Ishikawa (cell line): Measurements from ENCODE around the gene MBOAT2.

ENCODE experiments used
- CREB1 ChIP-seq: IDR thresholded peaks from 2 replicates; pipeline ENCODE4 v1.6.1; 2012; ENCODE audit warnings: low read depth
- NFIC ChIP-seq: IDR thresholded peaks from 2 replicates; pipeline ENCODE4 v1.6.1; 2012
- RAD21 ChIP-seq: IDR thresholded peaks from 2 replicates; pipeline ENCODE4 v1.6.1; 2012; ENCODE audit warnings: low read depth
- REST ChIP-seq: IDR thresholded peaks from 2 replicates; pipeline ENCODE4 v1.6.1; 2012; ENCODE audit warnings: low read depth, mild to moderate bottlenecking
- TAF1 ChIP-seq: IDR thresholded peaks from 2 replicates; pipeline ENCODE4 v1.6.1; 2012; ENCODE audit warnings: low read depth, mild to moderate bottlenecking
- TCF12 ChIP-seq: IDR thresholded peaks from 2 replicates; pipeline ENCODE4 v1.6.1; 2012; ENCODE audit warnings: low read depth
- TEAD4 ChIP-seq: IDR thresholded peaks from 2 replicates; pipeline ENCODE4 v1.6.1; 2012
- USF1 ChIP-seq: IDR thresholded peaks from 2 replicates; pipeline ENCODE4 v1.6.1; 2012

DNA sequence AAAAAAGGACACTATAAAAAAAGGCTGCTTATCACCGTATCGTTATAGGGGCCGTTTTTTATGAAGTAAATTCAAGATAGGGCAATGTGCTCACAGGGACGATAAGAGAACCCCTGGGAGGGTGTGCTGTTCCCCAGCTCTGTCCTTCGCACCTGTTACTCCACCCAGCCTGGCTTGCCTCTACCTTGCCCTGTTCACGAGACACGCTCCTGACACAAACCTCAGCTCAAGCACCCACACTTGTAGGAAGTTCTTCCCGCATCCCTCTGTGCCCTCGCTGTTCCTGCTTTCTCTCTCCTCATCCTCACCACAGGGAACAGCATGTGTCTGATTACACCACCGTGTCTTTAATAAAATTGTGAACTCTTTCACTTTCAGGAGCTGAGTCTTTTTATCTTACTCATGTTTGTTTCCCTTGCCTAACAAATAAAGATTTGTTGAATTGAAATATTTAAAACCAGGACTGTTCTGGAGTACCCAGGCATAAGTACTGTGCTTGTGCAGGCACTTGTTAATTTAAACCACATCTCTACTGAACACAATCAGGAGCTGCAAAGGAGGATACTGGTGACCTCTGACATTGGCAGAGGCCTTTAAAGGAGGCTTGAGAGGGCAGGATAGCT lies 140.0 kb downstream of the MBOAT2 start:
- no peak for TF ChIP-seq REST
- TF ChIP-seq NFIC, result no peak
- no peak for TF ChIP-seq RAD21
- no peak for TF ChIP-seq CREB1
- TF ChIP-seq TEAD4, result no peak
- no peak for TF ChIP-seq TAF1
- TF ChIP-seq TCF12, result no peak
- TF ChIP-seq USF1, result no peak
